UCSD-AML1 (cell line): ENCODE data around the gene MPV17L2.
A peak's percentile ranks its signal among the peaks of the same experiment; 100 is the strongest.
"Not testable (repeated sequence)": the region's sequence is repeated elsewhere in the genome, so short reads cannot be mapped to it uniquely, and the experiment has no call there.

Experiments
- DNase-seq: peaks from one replicate; lab custom pipeline; 2025; ENCODE audit not compliant: unreplicated experiment; lab: John Stamatoyannopoulos, UW

Gene MPV17L2

DNA sequence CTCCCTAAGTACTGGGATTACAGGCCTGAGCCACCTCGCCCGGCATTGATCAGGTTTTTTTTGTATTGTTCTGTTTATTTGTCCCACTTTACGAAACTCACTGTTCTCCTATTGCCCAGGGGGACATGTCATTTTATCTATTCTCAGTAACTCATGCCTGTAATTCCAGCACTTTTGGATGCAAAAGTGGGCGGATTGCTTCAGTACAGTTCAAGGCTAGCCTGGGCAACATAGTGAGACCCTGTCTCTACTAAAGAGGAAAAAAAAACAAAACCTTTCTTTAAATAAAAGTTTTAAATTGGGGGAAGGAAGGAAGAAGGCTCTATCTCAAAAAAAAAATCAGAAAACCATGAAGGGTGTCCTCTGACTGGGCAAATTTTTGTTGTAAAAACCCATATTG, 2.7 kb upstream of the MPV17L2 start:
- DNase-seq: no peak

DNA sequence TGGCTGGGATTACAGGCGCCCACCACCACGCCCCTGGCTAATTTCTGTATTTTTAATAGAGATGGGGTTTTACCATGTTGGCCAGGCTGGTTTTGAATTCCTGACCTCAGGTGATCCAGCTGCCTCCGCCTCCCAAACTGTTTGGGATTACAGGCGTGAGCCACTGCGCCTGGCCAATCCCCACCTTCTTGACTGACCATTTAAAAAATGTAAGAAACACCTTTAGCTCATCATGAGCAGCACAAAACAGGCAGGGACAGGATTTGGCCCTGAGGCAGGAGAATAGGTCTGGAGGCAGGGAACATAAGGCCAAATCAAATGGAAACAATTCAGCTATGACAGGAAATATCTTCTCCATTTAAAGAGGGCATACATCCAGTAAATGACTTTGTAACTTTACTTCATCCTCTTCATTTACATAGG, 1.4 kb upstream of the MPV17L2 start:
- no peak for DNase-seq

DNA sequence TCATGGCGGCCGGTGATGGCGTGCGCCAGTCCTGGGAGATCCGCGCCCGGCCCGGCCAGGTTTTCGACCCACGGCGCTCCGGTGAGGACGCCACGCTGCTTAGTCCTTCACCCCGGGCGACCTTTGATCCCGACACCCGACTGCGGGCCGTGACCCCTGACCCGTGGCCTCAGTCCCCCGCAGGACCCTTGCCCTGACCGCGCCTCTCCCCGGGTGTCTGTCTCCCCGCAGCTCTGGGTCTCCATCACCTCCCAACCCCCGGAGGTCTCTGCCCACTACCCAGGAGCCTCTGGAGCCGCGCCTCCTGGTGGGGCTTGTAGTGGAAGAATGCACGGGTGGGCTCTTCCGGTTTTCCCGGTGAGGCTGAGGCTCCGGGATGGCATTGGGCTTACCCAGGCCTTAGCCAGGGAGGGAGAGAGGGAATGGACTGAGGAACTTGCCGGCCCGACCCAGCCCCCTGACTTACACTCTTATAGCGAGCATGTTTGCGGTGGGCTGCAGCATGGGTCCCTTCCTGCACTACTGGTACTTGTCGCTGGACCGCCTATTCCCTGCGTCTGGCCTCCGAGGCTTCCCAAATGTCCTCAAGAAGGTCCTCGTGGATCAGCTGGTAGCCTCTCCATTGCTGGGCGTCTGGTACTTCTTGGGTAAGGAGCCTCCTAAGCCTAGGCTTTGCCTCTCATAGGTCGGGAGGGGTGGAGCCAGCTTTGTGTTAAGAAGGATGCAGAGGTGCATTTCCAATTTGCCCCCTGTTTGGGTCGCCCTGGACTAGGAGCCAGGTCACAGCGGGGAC, 566 bp downstream of the MPV17L2 start:
- DNase-seq: no peak

DNA sequence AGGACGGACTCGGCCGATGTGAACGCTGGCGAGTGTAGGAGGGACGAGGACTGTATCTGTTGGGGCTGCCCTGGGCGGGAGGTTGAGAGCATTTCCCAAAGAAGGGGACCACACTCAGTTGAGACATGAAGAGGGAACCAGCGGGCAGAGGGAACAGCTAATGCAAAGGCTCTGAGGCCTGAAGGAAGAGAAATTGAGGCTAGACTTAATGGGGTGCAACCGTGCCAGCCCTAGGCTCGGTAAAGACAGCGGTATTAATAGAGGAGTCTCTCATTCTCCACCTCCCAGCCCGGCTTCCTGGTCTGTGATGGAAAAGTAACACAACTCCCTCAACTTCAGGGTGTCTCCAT, 1.1 kb downstream of the MPV17L2 start:
- no peak for DNase-seq

DNA sequence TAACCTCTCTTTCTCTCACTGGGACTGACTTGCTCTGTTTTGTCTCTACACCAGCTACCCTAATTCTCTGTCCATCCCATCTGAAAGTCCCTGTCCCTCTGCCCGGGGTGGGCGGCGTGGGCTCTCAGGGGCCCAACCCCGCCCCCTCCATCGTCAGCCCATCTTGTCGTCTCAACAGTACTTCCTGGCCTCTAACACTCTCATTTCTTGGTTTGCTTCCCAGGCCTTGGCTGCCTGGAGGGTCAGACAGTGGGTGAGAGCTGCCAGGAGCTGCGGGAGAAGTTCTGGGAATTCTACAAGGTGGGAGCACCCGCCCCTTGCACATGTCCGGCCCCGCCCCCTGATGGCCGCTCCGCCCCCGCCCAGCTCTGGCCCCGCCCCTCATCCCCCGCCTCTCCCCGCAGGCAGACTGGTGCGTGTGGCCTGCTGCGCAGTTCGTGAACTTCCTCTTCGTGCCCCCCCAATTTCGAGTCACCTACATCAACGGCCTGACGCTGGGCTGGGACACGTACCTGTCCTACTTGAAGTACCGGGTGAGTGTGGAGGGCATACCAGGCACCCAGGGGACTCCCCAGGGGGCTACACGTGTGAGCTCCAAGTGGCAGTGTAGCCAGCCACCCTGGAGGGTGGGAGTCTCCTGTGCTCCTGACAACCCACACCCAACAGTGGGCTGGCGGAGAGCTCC, 1.7 kb downstream of the MPV17L2 start:
- no peak for DNase-seq

DNA sequence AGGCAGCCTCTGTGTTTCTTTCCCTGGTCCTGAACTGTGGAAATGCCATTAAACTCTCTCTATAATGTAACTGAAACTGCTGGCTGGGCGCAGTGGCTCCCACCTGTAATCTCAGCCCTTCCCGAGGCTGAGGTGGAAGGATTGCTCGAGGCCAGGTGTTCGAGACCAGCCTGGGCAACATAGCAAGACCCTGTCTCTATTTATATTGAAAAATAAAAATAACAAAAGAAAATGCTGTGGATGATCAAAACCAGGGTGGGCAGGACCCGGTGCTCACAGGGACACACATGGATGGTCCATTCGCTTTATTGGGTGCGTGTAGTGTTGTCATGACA, 3.5 kb downstream of the MPV17L2 start:
- no peak for DNase-seq

DNA sequence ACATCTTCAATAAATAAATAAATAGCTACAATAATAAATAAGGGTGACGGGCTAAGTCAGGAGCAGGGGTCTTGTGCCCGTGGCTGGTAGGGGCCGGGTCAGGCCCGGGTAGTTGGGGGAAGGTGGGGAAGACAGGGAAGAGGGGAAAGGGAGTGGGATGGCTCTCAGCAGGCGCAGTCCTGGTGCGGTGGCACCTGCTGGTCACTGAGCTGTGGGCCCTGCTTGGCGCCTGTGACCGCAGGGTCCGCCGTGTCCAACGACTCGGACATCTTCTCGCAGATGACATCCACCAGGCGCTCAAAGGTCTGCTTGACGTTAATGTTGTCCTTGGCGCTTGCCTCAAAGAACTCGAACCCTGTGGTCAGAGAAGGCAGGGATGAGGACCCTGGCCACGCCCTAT, 4.3 kb downstream of the MPV17L2 start:
- DNase-seq: no peak

DNA sequence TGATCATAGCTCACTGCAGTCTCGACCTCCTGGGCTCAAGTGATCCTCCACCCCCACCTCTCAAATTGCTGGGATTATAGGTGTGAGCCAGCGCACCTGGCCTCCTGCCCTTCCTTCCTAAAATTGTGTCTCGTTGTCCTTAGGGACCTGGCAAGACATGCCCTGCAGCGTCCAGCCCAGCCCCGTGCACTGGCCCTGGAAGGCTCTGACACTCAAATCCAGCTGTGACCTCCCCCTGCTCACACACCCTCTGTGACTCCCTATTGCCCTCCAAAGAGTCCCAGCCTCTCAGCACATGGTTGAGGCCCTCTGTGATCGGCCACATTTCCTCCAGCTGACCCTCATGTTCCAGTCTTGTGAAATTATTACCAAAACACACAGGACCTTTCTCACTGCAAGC, 4.9 kb downstream of the MPV17L2 start:
- no peak for DNase-seq

DNA sequence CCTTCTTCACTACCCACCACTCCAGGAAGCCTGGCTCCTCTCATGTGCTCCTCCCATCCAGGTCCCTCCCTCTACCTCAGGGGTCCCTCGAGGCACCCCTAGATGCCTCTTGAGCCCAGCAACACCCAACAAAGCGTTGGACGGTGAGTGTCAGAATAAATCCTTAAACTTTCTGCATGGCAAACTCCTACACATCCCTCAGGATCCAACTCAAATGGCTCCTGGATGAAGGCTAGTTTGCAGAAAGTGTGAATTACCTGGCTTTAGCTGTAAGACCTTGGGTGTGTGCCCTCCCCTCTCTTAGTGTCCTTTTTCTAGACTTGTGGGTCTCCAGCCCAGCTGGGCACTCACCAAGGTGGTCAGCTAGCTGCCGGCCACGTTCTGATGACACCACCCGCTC, 5.4 kb downstream of the MPV17L2 start:
- no peak for DNase-seq

DNA sequence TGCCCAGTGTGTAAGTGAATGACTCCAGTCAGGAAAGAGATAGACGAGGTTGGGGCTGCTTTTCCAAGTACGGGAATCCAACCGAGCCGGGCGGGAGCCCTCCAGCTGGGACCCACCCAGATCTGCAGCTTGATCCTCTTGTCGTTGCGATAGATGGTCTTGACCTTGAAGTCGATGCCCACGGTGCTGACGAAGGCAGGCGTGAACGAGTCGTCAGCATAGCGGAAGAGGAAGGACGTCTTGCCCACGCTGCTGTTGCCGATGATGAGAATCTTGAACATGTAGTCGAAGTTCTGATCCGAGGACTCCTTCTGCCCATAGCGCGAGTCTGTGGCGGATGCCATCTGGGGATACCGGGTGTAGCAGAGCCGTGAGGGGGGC, 9.4 kb downstream of the MPV17L2 start:
- DNase-seq: no peak

DNA sequence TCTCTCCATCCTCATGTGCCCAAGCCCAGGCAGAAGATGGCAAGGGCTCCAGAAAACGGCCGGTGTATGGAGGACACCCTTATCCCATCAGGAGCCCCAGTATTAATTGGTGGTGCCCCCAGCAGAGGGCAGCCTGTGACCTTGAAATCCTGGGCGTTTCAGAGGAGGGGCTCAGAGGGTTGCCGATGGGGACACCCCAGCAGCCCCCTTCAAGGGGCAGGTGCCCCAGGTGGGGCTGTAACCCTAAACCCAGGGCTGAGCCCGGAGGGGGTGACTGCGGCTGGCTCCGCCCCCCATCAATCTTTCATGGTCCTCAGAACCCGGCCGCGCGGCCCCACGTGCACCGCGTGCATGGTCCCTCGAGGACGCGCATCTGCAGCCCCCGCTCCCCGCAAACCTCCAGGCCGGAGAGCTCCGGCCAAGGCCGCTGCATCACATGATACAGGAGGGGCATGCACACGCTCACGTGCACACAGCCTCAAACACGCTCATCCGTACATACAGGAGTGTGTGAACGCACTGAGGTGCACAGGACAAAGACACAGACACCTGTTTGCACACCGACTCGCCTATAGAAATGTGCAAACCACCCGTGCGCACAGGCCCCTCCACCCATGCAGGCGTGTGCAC, 9.9 kb downstream of the MPV17L2 start:
- DNase-seq: no peak

DNA sequence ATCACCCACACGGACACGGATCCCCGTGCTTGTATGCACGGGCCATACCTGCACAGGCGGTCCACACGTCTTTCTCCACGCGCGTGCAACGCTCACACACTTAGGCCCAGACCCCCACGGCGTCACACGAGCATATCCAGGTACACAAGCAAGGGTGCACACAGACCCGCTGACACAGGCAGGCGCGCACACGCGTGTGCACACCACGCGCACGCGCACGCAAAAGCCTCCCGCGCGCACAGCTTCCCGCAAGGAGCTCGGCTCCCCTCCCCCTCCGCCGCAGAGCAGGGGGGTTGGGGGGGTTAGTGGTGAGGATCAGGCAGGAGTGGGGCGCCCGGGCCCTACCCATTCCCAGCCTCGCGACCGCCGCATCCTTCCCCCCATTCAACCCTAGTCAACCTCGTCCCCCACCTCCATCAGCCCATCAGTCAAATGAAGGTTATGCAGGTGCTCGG, 10.4 kb downstream of the MPV17L2 start:
- peak; percentile 50 for DNase-seq

DNA sequence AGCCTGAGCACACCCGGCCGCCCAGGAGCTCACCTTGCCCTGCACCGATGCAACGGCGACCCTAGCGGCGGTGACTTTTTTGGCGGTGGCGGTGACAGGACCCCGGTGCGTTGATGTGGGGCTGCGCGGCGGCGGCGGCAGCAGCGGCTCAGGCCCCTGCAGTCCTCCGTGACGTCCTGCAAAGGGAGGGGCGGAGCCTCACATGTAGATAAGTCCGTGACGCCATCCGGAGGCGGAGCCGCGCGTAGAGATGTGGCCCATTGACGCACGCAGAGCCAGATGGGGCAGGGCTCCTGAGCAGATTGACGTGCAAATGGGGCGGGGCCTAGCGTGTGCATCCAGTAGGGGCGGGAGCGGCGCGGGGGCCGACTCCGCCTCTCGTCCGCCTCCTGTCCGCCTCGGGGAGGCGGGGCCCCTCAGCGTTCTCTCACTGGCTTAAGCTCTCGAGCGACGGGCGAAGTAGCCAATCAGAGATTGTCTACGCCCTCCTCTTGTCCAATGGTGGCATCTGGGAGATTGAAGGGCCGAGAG, 10.9 kb downstream of the MPV17L2 start, which contains the start of gene RAB3A:
Gene RAB3A, minus strand, starts transcription at position 180 of the 531 bp plus-strand sequence. CDS start 1,302 bp downstream, outside the sequence.
- DNase-seq: peak; percentile 100

DNA sequence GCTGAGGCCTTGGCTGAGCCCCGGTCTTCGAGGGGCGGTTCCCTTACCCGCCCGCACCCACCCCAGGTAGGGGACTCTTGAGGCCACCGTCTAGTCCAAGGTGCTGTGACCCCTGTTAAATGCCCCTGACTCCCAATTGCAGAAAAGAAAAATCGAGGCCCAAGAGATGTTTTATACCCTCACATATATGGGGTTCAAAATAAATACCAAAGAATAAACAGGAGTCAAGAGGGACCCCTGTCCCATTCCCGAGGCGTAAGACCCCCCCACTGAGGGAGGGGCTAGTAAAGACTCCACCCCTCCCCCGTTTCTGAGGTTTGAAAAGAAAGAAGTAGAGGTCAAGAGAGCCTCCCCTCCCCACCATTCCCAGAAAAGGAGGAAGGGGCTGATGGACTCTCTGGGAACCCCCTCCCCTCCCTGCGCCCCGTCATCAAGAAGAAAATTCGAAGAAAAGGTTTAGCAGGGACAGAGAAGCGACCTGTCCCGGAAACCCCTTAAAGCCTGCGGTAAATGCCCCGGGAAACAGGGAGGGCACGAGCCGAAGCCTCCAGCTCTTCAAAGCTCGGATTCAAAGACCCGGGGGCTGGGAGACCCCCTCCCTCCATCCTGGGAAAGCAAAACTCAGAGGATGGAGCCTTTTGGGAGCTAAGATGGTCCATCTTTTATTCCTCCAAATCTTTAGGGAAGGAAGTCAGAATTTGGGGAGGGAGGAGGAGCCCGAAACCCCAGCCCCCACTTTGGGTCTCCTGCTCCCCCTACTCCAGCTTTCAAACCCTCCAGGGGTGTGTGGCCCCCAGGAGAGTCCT, 11.6 kb downstream of the MPV17L2 start:
- DNase-seq: peak; percentile 88

DNA sequence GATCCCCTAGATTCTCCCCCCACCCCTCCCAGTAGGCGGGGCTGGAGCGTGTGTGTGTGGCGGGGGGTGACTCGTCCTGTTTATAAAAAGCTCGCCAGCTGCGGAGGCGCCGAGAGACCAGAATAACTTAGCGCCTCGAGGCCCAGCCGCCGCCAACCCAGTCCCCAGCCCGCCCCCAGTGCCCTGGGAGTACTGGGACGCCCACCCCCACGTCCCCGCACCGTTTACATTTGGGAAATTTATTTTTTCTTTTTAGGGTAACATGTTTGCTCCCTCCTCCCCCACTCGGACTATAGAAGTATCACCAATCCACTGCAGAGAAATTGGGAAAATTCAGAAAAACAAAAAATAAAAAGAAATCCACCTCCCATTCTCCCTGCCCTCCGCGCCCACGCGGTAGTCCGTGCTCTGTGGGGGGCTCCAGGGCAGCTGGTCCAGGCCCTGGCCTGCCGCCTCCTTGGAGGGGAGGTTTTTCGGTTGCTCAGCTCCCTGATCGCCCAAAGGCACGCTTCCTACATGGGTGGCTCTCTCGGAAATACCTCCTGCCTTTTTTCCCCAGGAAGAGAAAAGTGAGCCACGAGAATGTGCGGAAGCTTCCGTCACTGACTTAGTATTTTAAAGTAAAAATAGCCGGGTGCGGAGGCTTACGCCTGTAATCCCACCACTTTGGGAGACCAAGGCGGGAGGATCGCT, 12.3 kb downstream of the MPV17L2 start:
- peak; percentile 78 for DNase-seq

DNA sequence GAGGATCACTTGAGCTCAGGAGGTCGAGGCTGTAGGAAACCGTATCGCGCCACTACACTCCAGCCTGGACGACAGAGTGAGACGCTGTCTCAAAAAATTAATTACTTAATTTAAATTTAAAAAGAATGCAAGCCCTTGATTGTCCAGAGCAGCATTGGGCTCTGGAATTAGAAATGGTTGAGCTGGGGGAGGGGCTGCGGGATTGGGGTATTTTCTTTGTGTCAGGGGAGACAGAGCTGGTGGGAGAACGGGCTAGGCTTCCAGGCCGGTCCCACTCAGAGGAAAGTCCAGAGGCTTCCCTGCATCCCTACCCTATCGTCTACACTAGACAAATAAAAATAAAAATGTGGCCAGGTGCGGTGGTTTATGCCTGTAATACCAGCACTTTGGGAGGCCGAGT, 13.0 kb downstream of the MPV17L2 start:
- DNase-seq: no peak

DNA sequence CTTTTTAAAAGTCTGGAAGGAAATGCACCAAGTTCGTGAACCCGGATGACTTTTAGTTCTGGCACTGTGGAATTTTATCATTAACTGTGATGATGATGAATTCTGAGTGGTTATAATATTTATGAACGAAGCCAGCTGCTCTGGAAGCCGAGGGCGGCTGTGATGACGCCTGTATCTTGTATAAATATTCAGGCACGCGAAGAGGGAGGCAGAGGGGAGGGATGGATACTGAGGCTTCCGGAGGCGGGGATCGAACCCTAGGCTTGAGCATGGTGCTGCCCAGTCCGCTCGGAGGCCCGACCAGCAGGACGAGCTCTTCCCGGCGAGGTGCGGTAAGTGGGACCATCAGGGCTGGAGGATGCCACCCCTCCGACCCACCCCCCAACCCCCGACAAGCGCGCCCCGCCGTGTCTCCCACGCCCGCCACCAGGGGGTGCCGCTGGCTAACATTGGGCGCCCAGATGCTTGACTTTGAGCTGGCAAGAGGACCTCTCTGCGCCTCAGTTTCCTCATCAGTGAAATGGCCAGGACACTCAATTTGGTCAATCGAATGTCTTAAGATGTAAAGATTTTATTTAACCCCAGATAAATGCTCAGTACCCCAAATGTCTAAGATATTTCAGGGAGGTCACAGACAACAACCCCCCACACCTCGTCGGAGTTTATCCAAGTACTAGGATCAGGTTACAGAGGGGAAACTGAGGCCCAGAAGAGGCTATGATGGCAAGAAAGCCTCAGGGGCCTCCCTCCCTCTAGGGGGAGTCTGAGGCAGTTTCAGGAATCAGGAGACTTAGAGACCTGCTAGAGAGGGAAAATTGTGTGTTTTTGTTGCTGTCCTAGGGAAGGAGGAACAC, 15.3 kb downstream of the MPV17L2 start:
- DNase-seq: peak; percentile 47

DNA sequence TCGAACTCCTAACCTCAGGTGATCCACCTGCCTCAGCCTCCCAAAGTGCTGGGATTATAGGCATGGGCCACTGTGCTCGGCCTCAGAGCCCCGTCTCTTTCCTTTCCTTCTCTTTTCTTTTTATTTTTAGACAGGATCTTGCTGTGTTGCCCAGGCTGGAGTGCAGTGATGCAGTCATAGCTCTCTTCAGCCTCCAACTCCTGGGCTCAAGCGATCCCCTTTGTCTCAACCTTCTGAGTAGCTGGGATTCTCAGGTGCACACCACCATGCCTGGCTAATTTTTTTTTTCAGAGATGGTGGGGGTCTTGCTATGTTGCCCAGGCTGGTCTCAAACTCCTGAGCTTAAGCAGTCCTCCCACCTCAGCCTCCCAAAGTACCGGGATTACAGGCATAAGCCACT, 16.9 kb downstream of the MPV17L2 start:
- not testable (repeated sequence) for DNase-seq

DNA sequence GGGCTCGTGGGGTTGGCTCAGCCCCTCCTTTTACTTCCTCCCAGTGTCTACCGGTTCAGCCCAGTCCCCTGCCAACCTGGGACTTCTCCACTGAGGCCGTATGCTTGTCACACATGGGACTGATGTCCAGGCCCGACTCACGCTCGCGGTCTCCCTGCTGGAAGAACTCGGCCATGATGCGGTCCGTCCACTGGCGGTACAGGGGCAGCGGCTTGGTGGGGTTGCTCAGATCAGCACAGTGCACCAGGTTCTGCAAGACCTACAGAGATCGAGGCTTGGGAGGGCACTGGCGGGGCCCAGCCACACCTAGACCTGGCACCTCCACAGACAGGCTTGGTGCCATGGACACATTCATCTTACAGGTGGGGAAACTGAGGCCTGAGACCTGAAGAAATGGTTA, 18.7 kb downstream of the MPV17L2 start:
- no peak for DNase-seq
